Activated naive CD4-positive, alpha-beta T cell treated with anti-CD3 and anti-CD28 coated beads for 36 hours (primary cell): ENCODE results near the gene CACNA2D3. TPM values are rescaled to one million over a fixed set of nuclear protein-coding genes. Genes with fewer than 3 reads are reported as not detected.

Experiments used
- CTCF ChIA-PET: fragments of 350-600 bp; sonication (Branson Sonifier 250); formaldehyde crosslinking; loops from one replicate; lab custom pipeline; 2021; ENCODE audit warnings: antibody characterized with exemption; lab: Charles Lee
- DNase-seq: peaks from one replicate; pipeline ENCODE4 v3.0.0-alpha.2; 2020
- H3K27ac Mint-ChIP-seq: one replicate; pipeline ENCODE4 v1.8.0; 2021; ENCODE audit warnings: mild to moderate bottlenecking, mixed read lengths
- H3K27me3 Mint-ChIP-seq: one replicate; pipeline ENCODE4 v1.8.0; 2021; ENCODE audit warnings: low read depth, mixed read lengths
- H3K36me3 Mint-ChIP-seq: one replicate; pipeline ENCODE4 v1.8.0; 2021; ENCODE audit warnings: low read depth, mixed read lengths
- H3K4me1 Mint-ChIP-seq: one replicate; pipeline ENCODE4 v1.8.0; 2021; ENCODE audit warnings: low read depth, mixed read lengths
- H3K4me3 Mint-ChIP-seq: one replicate; pipeline ENCODE4 v1.8.0; 2021; ENCODE audit warnings: mild to moderate bottlenecking, moderate library complexity, mixed read lengths
- H3K9me3 Mint-ChIP-seq: one replicate; pipeline ENCODE4 v1.8.0; 2021; ENCODE audit warnings: mixed read lengths
- intact Hi-C: fragments of 100-400 bp; cut with micrococcal nuclease; formaldehyde crosslinking; loops from one replicate; pipeline ENCODE4 v1.15.1; 2023
- total RNA-seq, 2 experiments: library from RNA; stranded (reverse); gene quantifications; one replicate each; pipeline ENCODE4 v1.2.3, GENCODE V29; 2021

The CACNA2D3 gene
- total RNA-seq, 2 experiments from 2014 or later: not detected

DNA sequence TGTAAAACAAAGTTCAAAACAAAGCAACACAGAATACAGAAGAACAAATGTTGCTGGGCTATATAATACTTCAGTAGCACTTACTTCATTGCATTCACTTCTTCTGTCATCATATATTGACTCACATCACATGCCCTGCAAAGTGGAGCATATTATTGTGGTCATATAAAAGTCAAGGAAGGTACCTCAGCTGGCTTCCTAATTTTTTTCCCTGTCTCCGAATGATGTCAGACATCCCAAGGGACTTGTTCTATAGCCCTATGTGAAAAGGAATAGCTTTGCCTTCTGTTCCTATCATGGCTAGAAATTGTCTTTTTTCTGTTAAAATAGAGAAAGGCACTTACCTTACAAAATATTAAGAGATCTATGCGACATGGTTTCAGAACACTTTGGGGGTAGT lies 696.1 kb downstream of the CACNA2D3 start:
- Mint-ChIP-seq H3K4me1 (no peaks in the 10 kb centered on the region), H3K4me3 (no peak overlapping the region)

GRCh38 chr3:54818942-54819341 lies 696.6 kb downstream of the CACNA2D3 start:
- no peaks in the 10 kb centered on the region for H3K27me3 Mint-ChIP-seq
- H3K27ac Mint-ChIP-seq: no peak overlapping the region
- CTCF ChIA-PET: no interaction called here
- H3K4me3 Mint-ChIP-seq: no peak overlapping the region
- no peaks in the 10 kb centered on the region for H3K4me1 Mint-ChIP-seq
- no peaks in the 10 kb centered on the region for H3K9me3 Mint-ChIP-seq
- no peak for DNase-seq
- intact Hi-C loops: no loop called here
- H3K36me3 Mint-ChIP-seq: no peaks in the 10 kb centered on the region

More for the DNA sequence above, 696.1 kb downstream of the CACNA2D3 start:
- DNase-seq: no peak
- no peaks in the 10 kb centered on the region for H3K9me3 Mint-ChIP-seq
- no peak overlapping the region for H3K27ac Mint-ChIP-seq
- CTCF ChIA-PET: no interaction called here
- H3K36me3 Mint-ChIP-seq: no peaks in the 10 kb centered on the region
- no peaks in the 10 kb centered on the region for H3K27me3 Mint-ChIP-seq
- intact Hi-C loops: no loop called here

DNA sequence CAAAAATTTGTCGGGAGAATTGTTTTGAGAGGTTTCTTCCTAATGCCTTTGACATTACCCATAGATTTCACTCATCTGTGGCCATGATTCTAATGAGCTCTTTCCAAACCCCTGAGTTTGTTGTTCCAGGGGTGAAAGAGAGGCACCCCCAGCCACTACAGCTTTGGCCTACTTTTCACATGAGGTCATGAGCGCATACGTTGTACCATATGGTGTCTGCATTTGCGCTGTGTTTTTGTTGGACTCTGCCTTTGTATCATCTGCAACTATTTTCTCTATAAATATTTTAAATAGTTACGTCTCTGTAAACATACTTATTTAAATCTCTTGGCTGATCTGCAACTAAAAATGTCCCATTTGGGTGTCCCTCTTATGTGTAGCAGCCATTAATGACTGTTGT lies 697.6 kb downstream of the CACNA2D3 start:
- no peaks in the 10 kb centered on the region for H3K4me1 Mint-ChIP-seq
- DNase-seq: no peak
- H3K4me3 Mint-ChIP-seq: no peak overlapping the region
- no peaks in the 10 kb centered on the region for H3K27me3 Mint-ChIP-seq
- CTCF ChIA-PET: no interaction called here
- H3K9me3 Mint-ChIP-seq: no peaks in the 10 kb centered on the region
- no peak overlapping the region for H3K27ac Mint-ChIP-seq
- no peaks in the 10 kb centered on the region for H3K36me3 Mint-ChIP-seq
- intact Hi-C loops: no loop called here

DNA sequence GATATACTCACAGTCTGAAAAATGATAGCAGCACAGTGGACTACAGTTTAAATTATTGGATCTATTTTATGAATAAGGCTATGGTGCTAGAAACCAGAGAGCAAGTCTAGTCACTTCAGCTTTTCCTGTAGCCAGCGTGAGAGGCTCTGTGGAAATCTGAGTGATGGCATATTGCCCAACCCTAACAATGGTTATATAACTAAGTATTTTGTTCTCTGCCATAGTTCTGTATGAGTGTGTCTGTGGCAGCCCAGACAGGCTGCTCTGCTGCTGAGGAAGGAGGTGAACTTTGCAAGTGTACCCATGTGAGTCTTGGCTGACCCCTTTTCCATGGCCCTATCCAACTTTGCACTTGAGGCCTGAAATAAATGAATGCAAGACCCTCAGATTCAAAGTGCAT lies 699.9 kb downstream of the CACNA2D3 start:
- DNase-seq: no peak
- Mint-ChIP-seq H3K27ac (no peak overlapping the region), H3K36me3 (no peaks in the 10 kb centered on the region), H3K4me3 (no peak overlapping the region), H3K9me3 (no peaks in the 10 kb centered on the region), H3K4me1 (no peaks in the 10 kb centered on the region), H3K27me3 (no peaks in the 10 kb centered on the region)
- CTCF ChIA-PET: no interaction called here
- intact Hi-C loops: no loop called here

DNA sequence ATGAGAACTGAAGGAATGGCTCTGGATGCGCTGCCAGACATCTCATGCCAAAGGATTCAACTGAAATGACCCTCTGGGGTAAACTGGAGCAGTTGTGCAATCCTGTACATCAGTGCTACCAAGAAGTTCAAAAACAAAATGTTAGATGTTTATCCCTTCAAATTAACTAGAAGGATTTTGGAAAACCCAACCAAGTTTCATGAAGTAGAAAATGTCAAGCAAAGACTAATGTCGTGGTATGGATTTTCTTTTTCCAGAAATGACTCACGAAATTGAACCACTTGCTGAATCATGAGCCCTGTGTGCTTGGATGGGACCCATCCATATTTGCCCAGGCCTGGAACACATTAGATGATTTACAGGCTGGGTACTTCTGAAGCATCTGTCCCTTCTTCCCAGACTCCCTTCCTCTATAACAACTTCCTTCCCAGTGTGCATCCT lies 703.9 kb downstream of the CACNA2D3 start:
- intact Hi-C loops: no loop called here
- H3K36me3 Mint-ChIP-seq: no peaks in the 10 kb centered on the region
- no peak overlapping the region for H3K4me3 Mint-ChIP-seq
- no peaks in the 10 kb centered on the region for H3K4me1 Mint-ChIP-seq
- H3K27ac Mint-ChIP-seq: no peak overlapping the region
- DNase-seq: no peak
- CTCF ChIA-PET: no interaction called here
- no peaks in the 10 kb centered on the region for H3K27me3 Mint-ChIP-seq
- no peaks in the 10 kb centered on the region for H3K9me3 Mint-ChIP-seq

- H3K4me3 Mint-ChIP-seq: no peak overlapping the region
- CTCF ChIA-PET: no interaction called here
- DNase-seq: no peak
- no peaks in the 10 kb centered on the region for H3K9me3 Mint-ChIP-seq
- H3K27me3 Mint-ChIP-seq: no peaks in the 10 kb centered on the region
- no peak overlapping the region for H3K27ac Mint-ChIP-seq
- H3K36me3 Mint-ChIP-seq: no peaks in the 10 kb centered on the region
- intact Hi-C loops: no loop called here
- no peaks in the 10 kb centered on the region for H3K4me1 Mint-ChIP-seq
Measured at GRCh38 chr3:54827056-54827687, 704.8 kb downstream of the CACNA2D3 start.

DNA sequence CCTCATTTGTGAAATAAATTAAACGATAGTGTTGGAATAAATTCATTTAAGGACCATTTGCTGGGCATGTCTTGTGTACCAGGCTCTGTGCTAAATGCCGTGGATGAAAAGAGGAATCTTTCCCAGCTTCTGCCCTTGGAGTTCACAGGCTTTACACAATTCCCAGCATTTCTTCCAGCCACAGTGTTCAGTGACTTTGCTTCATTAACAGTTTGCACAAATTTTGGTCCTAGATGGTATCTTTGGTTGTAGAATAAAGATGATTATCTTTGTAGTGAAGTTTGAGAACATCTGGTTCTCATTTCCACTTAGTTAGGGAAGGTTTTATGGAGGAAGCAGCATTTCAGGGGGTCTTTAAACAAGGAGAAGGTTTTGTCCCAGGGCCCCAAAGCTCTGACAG lies 705.4 kb downstream of the CACNA2D3 start:
- H3K9me3 Mint-ChIP-seq: no peaks in the 10 kb centered on the region
- intact Hi-C loops: no loop called here
- no peaks in the 10 kb centered on the region for H3K4me1 Mint-ChIP-seq
- H3K27me3 Mint-ChIP-seq: no peaks in the 10 kb centered on the region
- CTCF ChIA-PET: no interaction called here
- H3K4me3 Mint-ChIP-seq: no peak overlapping the region
- no peaks in the 10 kb centered on the region for H3K36me3 Mint-ChIP-seq
- H3K27ac Mint-ChIP-seq: no peak overlapping the region
- DNase-seq: no peak

GRCh38 chr3:54830658-54831057 lies 708.3 kb downstream of the CACNA2D3 start:
- no peak overlapping the region for H3K27ac Mint-ChIP-seq
- intact Hi-C loops: no loop called here
- CTCF ChIA-PET: interaction anchor here (0.6 to 1.8 kb wide), 4 partner anchors 11 to 347 kb away, joined by 3 to 6 read pairs (median 4); no protein-coding TSS in a partner anchor
- H3K4me1 Mint-ChIP-seq: no peaks in the 10 kb centered on the region
- H3K4me3 Mint-ChIP-seq: no peak overlapping the region
- H3K9me3 Mint-ChIP-seq: no peaks in the 10 kb centered on the region
- DNase-seq: peak; percentile 23
- no peaks in the 10 kb centered on the region for H3K27me3 Mint-ChIP-seq
- H3K36me3 Mint-ChIP-seq: no peaks in the 10 kb centered on the region

DNA sequence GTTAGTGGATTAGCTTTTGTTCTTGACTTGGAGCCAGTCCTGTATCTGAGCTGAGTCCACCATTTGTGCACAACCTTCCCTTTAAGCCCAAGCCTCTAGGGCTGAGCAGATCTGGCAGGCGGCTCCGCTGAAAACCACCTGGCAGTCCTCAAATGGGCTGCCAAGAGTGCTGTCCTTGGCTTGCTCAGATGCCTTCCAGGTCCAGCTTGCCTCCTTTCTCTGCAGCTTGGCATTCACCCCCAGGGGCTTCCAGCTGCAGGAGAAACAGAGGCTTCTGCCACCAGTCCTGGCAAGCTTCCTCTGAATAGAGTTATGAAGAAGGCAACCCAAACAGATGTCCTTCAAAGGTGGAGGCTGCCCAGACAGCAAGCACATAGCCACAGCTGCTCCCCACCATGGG lies 708.8 kb downstream of the CACNA2D3 start:
- H3K27ac Mint-ChIP-seq: no peak overlapping the region
- intact Hi-C loops: no loop called here
- no peaks in the 10 kb centered on the region for H3K4me1 Mint-ChIP-seq
- H3K36me3 Mint-ChIP-seq: no peaks in the 10 kb centered on the region
- CTCF ChIA-PET: interaction anchor here (0.8 to 1.8 kb wide), 3 partner anchors 11 to 347 kb away, joined by 3 to 6 read pairs (median 3); no protein-coding TSS in a partner anchor
- DNase-seq: no peak
- no peaks in the 10 kb centered on the region for H3K9me3 Mint-ChIP-seq
- H3K4me3 Mint-ChIP-seq: no peak overlapping the region
- no peaks in the 10 kb centered on the region for H3K27me3 Mint-ChIP-seq

- intact Hi-C loops: no loop called here
- no peak overlapping the region for H3K27ac Mint-ChIP-seq
- CTCF ChIA-PET: no interaction called here
- no peaks in the 10 kb centered on the region for H3K36me3 Mint-ChIP-seq
- no peak for DNase-seq
- H3K9me3 Mint-ChIP-seq: no peaks in the 10 kb centered on the region
- no peaks in the 10 kb centered on the region for H3K4me1 Mint-ChIP-seq
- H3K27me3 Mint-ChIP-seq: no peaks in the 10 kb centered on the region
- H3K4me3 Mint-ChIP-seq: no peak overlapping the region
Measured at GRCh38 chr3:54832876-54833275, 710.5 kb downstream of the CACNA2D3 start.

- no peaks in the 10 kb centered on the region for H3K36me3 Mint-ChIP-seq
- no peaks in the 10 kb centered on the region for H3K9me3 Mint-ChIP-seq
- no peaks in the 10 kb centered on the region for H3K27me3 Mint-ChIP-seq
- no peak for DNase-seq
- CTCF ChIA-PET: no interaction called here
- no peaks in the 10 kb centered on the region for H3K4me1 Mint-ChIP-seq
- intact Hi-C loops: no loop called here
- no peak overlapping the region for H3K27ac Mint-ChIP-seq
- no peak overlapping the region for H3K4me3 Mint-ChIP-seq
Measured at GRCh38 chr3:54835701-54836100, 713.3 kb downstream of the CACNA2D3 start.

DNA sequence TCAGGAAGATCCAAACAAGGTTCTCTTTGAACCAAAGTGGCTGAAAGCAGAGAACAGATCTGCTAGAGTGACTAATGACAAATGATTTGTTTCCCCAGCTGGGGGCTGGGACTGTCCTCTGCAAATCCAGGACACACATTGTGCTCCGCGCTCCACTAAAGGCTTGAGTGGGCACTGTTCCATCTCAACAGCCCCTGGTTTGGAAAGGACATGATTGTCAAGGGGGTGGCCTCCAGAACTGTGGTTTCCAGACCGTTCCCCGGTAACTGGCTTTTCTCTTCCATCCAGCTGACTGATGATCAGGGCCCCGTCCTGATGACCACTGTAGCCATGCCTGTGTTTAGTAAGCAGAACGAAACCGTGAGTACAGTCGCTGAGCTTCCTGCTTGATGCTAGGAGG lies 714.5 kb downstream of the CACNA2D3 start:
- CTCF ChIA-PET: no interaction called here
- H3K4me3 Mint-ChIP-seq: no peak overlapping the region
- H3K9me3 Mint-ChIP-seq: no peaks in the 10 kb centered on the region
- H3K36me3 Mint-ChIP-seq: no peaks in the 10 kb centered on the region
- H3K4me1 Mint-ChIP-seq: no peaks in the 10 kb centered on the region
- no peak for DNase-seq
- H3K27ac Mint-ChIP-seq: no peak overlapping the region
- H3K27me3 Mint-ChIP-seq: no peaks in the 10 kb centered on the region
- intact Hi-C loops: no loop called here

DNA sequence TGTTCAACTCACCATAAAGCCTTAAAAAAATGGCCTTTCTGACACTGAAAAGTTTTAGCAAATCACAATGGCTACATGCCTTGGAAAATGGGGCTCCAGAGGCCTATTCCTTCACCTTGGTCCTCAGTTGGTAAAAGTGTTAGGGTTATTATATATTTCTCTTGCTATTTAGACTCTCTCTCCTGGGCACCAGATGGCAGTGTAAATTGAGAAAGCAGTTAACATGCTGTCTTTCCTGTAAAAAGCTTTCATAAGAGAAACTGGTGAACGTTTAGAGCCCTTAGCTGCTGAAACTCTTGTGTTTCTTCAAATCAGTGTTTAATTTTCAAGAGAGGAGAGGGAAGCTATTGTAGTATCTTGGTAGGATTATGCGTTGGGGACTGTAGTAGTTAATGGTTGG lies 715.6 kb downstream of the CACNA2D3 start:
- Mint-ChIP-seq H3K27ac (no peak overlapping the region), H3K27me3 (no peaks in the 10 kb centered on the region), H3K36me3 (no peaks in the 10 kb centered on the region), H3K9me3 (no peaks in the 10 kb centered on the region), H3K4me1 (no peaks in the 10 kb centered on the region), H3K4me3 (no peak overlapping the region)
- CTCF ChIA-PET: no interaction called here
- intact Hi-C loops: no loop called here
- DNase-seq: no peak
